ENCODE results near the gene JUP.

The JUP gene

DNA sequence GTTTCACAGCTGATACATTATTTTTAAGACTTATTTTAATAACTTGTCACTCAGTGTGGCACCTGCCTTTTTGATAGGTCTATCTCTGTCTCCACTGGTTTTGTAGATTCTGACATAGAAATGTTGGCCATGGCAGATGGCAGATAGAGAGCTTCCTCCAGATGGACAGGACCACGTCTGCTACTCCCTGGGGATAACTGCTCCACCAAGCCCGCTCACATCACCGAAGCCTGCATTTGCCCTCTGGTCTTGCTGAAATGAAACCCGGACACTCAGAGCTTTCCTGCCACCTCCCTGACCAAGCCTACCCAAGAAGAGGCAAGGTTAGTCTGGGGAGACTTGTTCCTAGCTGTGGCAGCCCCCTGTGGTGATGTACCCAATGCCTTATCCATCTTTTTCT, 35.6 kb downstream of the JUP start:
- FAIRE-seq = no peak

DNA sequence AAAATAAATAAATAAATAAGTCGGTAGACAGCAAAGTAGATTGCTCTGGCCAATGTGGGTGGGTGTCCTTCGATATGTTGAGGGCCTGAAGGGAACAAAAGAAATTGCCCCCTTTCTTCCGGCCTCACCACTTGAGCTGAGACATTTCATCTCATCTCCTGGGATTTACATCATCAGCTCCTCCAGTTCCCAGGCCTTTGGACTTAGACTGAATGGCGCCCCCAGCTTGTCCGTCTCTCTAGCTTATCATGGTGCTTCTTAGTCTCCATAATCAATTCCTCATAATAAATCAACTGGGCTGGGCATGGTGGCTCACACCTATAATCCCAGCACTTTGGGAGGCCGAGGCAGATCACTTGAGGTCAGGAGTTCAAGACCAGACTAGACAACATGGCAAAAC, 38.2 kb downstream of the JUP start:
- FAIRE-seq = no peak

DNA sequence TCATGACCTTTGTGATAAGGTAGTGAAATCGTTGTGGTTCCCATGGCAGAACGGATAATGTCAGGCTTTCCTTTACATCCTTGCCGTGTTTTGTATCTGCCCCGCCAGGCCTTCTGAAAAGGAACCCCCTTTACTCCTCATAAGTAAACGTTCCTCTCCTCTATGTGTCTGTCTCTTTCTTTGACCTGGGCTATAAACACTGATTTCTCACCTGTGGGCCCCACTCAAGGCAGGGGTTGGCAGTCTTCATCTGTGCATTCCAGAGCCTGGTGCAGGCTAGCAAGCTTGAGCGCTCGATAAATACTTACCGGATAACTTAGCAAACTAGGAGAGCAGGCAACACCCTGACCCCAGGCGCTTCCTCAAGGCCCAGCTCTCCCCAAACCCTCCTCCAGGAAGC, 44.8 kb downstream of the JUP start:
- FAIRE-seq = no peak

DNA sequence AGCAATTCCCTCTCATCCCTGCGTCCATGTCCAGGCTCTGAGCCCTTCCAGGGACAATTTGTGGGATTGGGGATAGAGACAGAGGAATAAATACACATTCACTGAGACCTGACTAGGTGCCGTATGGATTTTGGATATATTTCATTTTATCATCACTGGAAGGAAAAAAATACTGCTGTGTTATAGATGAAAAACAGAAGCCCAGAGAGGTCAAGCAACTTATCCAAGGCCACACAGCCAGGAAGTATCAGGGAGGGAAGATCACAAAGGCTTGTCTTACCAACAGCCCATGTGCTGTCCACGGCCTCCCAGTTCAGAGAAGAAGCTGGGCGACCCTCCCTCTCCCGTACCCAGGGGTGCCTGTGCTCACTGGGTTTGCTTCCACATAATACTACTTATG, 46.0 kb downstream of the JUP start:
- FAIRE-seq = no peak

DNA sequence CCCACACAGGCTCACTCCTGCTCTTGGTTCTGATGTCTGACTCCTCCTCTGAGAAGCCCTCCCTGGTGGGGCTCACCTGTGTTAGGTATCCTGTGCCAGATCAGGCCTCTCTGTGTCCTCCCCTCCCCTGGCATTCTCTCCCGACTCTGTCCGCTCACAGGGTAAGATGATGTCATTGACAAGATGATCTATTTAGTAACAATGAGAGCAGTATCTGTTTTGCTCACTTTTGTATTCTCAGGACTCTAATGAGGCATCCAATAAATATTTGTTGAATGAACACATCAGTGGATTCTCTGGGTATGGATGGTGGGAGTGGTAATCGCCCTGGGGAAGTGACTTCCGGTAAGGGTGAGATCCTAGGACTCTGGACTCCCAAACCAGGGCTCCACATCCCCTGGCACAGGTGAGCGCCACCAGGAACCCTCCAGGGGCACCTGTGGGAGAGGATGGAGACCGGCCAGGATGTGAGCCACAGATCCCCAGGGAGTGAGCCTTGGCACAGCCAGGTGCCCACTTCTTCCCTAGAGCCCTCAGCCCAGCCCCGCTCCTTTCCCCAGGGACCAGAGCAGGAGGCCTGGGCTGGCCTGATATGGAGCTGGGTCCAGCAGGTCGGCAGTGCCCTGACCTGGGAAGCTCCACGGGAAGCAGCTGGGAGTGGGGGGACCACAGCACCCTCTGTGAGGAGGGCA, 46.7 kb downstream of the JUP start:
- no peak for FAIRE-seq

DNA sequence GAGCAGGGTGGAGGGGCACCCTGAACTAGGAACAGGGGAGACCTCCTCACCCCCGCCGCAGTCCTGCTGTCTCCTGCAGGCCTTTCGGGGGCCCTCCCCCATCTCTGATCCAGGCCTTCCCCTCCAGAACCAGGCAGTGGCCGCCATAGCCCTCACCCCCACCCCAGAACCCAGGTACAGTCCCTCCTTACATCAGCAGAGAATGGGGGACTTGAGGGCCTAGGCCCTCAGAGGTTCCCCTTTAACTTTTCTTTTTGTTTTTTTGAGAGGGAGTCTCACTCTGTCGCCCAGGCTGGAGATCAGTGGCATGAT, 47.8 kb downstream of the JUP start:
- FAIRE-seq = no peak

DNA sequence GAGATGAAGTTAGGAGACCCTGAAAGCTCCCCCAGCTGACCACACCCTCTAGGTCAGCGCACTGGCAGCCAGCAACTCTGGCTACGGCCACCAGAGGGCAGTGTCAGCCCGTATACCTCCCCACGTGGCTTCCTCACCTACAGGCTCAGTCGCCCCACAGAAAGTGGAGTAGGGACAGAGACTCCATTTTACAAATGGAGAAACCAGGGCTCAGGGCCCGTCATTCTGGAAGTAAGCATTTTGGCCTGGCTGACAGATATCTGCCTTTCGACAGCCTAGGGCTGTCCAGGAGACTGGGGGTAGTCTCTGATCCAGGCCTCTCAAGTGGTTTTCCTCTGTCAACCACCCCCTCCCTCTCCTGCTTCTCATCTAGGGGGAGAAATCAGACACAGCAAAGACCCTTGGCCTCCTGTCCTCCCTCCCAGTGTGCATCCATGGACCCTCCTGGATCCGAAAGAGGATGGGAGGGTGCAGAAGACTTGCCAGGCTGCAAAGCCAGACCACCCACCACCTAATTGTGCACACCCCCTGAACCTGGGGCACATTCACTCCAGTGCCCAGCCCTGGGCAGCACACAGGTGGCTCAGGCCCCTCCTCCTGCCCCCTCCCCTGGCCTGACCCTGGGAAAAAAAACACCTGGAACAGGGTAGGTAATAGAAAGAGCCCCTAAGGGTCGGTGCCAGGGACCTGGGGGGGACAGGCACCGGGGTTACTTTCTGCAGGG, 48.3 kb downstream of the JUP start:
- FAIRE-seq = peak; percentile 43

DNA sequence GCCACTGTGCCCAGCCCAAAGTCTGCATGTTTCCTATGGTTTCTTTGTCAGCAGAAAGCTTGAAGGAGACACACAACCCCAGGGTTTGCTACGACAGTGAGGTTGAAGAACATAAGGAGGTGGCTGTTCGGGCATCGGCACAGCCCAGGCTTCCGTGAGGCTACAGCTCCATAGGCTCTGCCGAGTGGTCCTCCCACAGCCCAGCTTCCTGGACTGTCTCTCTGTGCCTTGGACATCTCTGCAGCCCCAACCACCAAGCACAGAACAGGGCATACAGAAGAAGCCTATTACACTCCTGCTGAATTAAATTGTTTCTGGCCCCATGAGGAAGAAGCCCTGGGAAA, 48.9 kb downstream of the JUP start:
- no peak for FAIRE-seq

DNA sequence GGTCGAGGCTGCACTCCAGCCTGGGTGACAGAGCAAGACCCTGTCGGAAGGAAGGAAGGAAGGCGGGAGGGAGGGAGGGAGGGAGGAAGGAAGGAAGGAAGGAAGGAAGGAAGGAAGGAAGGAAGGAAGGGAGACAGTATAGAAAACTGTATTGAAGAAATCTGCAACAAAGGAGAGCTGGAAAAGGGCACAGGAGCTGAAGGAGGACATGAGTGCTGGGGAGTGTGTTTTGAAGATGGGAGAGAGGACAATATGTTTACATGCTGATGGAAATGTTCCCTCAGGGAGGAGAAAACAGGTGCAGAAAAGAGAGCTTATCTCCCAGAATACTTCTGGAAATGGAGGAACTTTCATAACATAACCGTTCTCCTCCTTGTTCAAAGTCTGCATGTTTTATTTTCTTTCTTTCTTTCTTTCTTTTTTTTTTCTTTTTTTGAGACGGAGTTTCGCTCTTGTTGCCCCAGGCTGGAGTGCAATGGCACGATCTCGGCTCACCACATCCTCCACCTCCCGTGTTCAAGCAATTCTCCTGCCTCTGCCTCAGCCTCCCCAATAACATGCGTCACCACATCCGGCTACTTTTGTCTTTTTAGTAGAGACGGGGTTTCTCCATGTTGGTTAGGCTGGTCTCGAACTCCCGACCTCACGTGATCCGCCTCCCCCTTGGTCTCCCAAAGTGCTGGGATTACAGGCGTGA, 49.4 kb downstream of the JUP start:
- no peak for FAIRE-seq

DNA sequence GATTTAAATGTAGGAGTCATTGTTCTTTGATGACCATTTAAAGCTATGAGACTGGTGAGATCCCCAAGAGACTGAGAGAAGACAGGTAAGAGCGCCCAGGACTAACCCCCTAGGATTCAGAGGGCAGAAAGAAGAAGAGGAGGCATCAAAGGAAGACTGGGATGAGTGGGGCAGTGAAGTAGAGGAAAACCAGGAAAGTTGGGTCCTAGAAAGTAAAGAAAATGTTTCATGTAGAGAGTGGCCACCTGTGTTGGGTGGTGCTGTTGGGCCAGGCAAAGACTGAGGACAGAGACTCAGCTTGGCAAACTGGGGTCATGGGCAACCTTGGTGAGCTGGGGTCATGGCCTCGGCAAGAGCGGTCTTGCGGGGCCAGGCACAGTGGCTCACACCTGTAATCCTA, 50.8 kb downstream of the JUP start:
- no peak for FAIRE-seq

DNA sequence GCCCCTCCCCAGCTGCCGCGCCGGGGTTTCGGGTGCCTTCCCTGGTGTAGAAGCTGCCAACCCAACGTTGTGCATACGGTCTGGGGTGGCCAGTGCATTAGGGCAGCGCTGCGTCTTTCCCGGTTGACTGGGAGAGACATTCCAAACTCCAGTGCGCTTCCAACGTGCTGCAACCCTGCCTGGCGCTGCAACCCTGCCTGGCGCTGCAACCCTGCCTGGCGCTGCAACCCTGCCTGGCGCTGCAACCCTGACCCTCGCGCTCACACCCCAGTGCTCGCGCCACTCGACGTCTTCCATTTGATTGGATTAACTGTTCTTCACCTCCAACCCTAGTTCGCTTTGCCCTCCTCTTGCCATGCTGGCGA, 51.6 kb downstream of the JUP start:
- FAIRE-seq = no peak

DNA sequence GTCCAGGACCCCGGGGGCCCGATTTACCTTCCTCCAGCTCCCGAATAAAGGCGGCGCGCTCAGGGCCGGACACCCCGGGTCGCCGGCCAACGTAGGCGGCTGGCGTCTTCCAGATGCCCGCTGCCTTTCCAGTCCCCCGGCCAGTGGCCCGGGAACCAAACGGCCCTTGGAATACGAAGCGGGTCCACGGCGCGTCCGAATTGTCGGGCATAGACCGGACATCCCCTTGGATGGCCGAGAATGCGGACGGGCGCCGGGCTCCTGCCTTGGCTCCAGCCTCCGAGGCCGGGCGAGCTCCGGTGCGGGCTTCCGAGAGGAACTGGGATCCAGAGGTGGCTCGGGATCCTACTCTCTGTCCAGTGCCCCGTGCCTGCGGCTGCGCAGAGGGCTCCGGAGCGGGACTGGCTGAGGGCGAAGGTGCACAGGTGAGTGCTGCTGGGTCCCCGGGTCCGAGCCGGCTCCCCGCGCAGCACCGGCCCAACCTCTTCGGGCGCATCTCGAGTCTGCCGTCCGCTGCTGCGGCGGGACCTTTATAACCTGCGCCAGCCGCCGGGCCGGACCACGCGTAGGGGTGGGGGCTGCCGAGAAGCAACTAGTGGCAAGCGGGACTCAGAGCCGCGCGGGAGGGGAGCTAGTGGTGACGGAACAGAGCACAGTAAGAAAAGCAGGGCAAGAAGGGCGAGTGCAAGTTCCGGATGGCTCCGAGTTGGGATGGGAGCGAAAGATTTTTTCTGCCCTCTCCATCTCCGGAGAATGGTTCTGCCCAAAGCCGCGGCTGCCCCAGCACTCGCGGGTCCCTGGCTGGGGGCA, 52.2 kb downstream of the JUP start, which contains the start of gene HAP1:
TSS of gene HAP1 (minus strand) at position 505 of the 810 bp plus-strand sequence. CDS start at position 496, 9 bp downstream.
- FAIRE-seq = no peak

DNA sequence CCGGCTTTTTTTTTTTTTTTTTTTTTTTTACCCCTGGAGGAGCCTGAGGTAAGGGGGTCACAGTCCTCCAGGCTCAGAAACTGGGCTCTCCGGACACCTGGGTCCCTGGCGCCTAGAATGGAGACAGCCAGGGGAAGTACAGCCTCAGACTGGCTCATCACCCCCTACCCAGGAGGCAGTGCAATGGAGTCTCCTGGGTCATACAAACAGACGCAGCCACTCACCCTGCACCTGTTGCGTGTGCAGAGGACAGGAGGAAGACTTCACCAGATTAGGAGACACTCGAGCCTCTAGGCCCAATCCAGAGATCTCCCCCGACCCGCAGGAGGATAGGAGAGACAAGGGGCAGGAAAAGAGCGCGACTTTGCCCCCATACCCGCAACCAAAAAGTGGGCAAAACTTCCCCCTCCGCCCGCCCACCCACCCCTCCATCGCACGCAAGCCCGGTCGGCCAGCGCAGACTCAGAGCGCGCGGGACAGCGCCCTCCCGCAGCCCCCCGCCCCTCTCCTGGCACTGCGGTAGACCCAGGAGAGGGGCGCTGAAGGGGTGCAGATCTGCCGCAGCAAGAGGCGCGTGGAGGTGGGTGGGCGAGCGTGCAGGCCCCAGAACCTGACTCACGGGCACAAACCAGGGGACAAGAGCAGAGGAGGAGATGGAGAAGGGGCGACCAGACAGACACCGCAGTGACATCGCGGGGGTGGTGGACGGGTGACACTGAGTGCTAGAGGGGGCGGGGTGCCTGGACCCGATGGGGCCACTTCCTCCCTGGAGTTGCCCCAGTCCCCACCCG, 53.0 kb downstream of the JUP start:
- no peak for FAIRE-seq

DNA sequence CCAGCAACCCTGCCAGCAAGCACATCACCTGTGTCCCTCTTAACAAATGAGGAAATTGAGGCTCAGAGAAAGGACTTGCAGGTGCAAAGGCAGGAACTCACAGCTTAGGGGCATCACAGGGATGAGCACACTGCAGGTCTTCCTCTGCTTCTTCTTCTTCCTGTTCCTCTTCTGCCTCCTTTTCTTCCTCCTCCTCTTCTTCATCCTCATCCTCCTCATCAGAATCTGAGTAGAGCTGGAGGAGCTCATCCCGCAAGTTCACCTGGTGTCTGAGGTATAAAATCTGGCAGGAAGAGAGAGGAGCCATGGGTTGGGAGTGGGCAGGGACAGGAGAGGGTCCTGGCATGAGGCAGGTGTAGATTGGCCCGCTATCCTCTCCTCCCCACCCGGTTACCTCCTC, 54.7 kb downstream of the JUP start:
- FAIRE-seq = no peak

DNA sequence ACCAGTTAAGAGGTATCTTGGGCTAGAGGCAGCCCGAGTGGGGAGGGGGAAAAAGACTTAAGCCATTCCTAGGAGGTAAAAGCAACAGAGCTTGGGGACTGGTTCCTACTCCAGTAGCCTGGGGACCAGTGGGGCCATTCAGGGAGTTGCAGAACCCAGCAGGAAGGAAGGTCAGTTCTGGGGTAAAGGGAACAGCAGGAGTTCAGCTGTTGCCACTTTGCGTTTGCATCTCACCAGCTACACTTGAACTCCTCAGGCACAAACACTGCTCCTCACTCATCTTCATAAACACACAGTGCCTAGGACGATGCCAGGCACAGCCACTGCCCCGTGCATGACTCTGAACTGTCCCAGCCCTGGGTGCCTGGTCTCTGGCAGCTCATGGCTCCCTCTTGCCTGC, 56.0 kb downstream of the JUP start:
- FAIRE-seq = no peak

DNA sequence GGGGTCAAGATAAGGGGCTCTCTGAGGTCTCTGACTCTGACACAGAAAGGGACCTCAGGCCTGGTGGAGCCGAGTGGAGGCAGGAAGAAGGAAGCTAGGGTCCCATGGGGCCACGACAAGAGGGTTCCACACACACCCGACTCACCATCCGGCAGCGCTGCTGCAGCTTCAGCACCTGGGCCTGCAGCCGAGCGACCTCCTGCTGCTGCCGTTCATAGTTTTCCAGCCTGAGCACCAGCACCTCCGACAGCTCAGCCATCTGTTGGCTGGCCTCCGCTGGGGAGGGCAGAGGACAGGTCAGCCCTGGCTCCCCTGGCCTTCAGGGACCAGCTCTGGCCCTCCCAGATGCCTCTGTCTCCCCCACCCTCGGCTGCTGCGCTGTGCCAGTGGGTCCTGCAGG, 58.5 kb downstream of the JUP start:
- FAIRE-seq = no peak

DNA sequence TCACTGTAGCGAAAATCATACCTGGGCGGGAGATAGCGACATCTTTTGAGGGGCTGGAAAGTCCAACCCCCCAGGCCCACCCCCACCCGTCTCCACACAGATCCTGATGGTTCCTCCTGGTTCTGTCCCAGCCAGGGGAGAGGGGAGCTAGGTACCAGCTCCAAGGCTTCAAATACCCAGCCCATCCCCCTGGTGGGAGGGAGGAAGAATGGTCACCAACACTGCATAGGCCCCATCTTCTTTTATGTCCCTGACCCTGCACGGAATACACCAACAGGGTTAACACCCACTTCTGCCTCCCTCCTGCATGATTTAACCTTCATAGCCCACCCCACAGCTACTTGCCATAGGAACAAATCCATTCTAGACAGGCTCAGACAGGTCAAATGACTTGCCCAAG, 61.4 kb downstream of the JUP start:
- FAIRE-seq = no peak

DNA sequence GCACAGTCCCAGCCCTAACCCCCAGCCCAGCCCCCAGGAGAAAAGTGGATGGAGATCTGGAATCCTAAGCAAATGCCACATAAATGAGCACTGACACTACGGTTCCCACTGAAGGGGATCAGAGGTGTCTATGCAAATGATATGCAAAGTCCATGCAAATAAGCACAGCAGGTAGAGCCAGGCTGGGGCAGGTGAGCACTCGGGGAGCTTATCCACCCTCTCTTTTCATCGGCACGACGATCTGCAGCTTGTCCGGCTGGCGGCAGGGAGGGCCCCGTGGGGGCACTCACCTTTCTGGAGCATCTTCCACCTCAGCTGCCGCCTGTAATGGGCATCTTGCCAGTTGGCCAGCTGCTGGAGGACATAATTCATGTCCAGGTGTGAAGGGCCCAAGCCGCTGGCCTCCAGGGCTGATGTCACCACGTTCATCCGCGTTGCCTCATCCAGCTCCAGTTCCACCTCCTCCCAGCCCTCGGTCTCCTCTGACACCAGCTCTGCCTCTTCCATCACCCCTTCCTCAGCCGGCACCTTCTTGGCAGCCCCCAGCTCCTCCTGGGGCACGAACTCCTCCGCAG, 61.9 kb downstream of the JUP start:
- no peak for FAIRE-seq

DNA sequence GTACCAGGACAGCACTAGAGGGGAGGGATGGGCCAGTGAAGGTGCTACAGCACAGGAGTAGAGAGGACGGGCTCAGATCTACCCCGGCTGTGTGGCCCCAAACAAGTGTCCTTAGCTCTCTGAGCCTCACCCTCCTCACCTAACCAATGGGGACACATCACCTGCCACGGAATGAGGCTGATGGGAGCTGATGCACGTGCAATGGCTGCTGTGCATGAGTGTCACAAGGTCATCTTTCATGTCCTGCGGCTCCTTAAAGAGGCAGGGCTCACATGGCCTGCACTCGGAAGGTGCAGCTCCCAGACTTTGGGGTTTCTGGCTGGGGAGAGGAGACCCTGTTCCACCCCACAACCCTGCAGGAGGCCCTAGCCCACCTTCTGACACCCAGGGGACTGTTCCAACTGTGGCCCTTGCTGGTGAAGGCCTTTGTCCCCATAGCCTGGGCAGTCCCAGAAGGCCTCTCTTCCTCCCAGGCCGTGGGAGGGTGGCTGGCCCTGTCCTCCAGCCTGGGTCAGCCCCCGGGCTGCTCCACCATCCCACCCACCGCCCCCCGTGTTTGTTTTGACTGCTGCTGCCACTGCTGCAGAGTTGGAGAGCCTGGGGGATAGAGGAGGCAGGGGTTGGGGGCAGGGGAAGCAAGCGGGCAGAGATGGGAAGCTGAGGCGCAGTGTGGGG, 62.6 kb downstream of the JUP start:
- no peak for FAIRE-seq

DNA sequence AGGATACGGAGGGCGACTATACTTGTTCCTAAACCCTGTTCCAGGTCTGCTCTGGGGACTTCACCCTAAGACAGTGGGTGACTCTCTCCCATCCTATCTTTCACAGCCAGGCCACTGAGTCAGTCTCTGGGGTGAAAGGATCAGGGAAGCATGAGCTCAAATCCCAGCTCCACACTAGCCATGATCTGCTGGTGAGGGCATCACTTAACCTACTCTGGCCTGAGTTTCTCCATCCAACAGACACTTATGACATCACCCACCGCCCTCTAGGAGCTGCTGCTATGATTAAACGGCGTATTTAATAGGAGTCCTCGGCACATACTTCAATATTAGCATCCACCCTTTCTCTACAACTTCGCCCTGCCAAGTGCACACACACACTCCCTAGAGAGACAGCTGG, 64.3 kb downstream of the JUP start:
- FAIRE-seq = no peak

DNA sequence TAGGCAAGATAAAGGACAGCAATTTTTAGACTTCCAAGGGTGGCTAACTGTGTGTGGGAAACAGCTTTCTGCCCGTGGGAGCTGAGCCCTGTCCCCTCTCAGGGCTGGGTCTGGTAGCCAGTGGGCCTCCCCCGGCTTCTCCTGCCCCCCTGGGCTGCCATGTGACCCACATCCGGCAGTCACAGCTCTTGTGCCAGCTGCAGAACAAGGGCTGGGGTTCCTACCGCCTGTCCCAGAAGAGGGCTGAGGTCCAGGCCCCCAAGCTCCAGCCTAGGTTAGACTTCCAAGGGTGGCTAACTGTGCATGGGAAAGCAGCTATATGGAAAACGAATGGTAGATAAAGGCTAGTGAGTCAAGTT, 68.2 kb downstream of the JUP start:
- FAIRE-seq = no peak
